Measurements from ENCODE around the gene RFX2. TPM values are rescaled to one million over a fixed set of nuclear protein-coding genes. Genes with fewer than 3 reads are reported as not detected.

The RFX2 gene
- total RNA-seq, 6 experiments from 2014 or later, result 6.3 to 9.5 (median 6.9) TPM

DNA sequence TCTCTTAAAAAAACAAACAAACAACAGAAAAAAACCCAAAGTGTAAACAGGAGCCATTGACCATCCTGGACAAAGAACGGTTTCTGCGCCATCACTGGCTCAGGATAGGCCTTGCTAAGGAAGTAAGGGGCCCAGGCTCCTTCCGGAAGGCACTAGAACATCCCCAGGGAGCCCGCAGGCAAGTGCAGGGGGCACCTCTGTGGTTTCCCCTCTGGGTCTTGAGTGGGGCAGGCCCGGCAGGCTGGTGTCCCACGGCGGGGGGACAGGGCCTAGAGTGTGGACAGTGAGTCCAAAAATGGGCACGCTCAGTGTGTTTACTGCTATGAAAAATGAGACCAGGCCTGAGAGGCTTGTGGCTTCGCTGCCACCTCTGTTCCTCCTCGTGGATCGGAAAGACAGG lies 117.5 kb downstream of the RFX2 start:
- Mint-ChIP-seq H3K4me1 (ENCODE audit: low read depth) (peaks cover 12% of the 10 kb centered on the region), H3K27ac (no peak overlapping the region), H3K9me3 (no peaks in the 10 kb centered on the region), H3K27me3 (ENCODE audit: insufficient read depth) (peaks cover 5% of the 10 kb centered on the region), H3K36me3 (ENCODE audit: low read depth) (peaks cover 8% of the 10 kb centered on the region; the same call in 1 of the 2 replicates), H3K4me3 (no peak overlapping the region)
- no peak for DNase-seq
- TF ChIP-seq, protein P1, sequence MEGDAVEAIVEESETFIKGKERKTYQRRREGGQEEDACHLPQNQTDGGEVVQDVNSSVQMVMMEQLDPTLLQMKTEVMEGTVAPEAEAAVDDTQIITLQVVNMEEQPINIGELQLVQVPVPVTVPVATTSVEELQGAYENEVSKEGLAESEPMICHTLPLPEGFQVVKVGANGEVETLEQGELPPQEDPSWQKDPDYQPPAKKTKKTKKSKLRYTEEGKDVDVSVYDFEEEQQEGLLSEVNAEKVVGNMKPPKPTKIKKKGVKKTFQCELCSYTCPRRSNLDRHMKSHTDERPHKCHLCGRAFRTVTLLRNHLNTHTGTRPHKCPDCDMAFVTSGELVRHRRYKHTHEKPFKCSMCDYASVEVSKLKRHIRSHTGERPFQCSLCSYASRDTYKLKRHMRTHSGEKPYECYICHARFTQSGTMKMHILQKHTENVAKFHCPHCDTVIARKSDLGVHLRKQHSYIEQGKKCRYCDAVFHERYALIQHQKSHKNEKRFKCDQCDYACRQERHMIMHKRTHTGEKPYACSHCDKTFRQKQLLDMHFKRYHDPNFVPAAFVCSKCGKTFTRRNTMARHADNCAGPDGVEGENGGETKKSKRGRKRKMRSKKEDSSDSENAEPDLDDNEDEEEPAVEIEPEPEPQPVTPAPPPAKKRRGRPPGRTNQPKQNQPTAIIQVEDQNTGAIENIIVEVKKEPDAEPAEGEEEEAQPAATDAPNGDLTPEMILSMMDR (IDR thresholded peaks at IDR 0.05), result no peak

DNA sequence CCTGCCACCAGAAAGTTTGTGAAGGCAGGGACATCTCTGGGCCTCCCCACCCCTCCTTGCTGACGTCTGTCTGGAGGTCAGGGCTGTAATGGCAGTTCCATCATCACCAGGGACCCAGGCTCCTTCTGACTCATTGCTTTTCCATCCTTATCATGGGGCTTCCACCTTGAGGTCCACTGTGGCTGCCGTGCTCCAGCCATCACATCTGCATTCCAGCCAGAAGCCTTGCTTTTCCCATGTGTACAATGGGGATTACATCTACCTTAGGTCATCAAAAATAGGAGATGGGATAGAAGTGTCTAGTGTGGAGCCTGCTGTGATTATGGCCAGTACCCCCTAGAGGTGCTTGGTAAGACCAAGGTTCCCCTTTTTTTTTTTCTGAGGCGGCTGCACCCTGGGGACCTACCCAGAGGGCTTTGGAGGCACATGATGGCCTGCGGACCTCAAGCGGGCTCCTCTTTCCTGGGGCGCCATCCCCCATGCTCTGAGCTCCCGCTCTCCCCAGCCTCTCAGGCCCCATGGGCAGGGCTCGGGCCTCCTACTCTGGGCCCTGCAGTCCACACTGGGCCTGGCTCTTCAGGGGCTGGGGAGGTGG lies 119.0 kb downstream of the RFX2 start:
- TF ChIP-seq, protein P1 (IDR thresholded peaks at IDR 0.05), result no peak
- H3K36me3 Mint-ChIP-seq (ENCODE audit: low read depth), result peaks cover 4% of the 10 kb centered on the region; the same call in 1 of the 2 replicates
- no peak overlapping the region for H3K4me3 Mint-ChIP-seq
- H3K27ac Mint-ChIP-seq, result no peak overlapping the region
- peaks cover 22% of the 10 kb centered on the region for H3K4me1 Mint-ChIP-seq (ENCODE audit: low read depth)
- no peak for DNase-seq
- H3K9me3 Mint-ChIP-seq, result no peaks in the 10 kb centered on the region
- H3K27me3 Mint-ChIP-seq (ENCODE audit: insufficient read depth), result peaks cover 5% of the 10 kb centered on the region

GRCh38 chr19:5990289-5990797 lies 120.0 kb downstream of the RFX2 start:
- peaks cover 5% of the 10 kb centered on the region for H3K27me3 Mint-ChIP-seq (ENCODE audit: insufficient read depth)
- DNase-seq, result no peak
- H3K9me3 Mint-ChIP-seq, result no peaks in the 10 kb centered on the region
- TF ChIP-seq, protein P1 (IDR thresholded peaks at IDR 0.05), result no peak
- peaks cover 4% of the 10 kb centered on the region; the same call in 1 of the 2 replicates for H3K36me3 Mint-ChIP-seq (ENCODE audit: low read depth)
- peaks cover 26% of the 10 kb centered on the region for H3K4me1 Mint-ChIP-seq (ENCODE audit: low read depth)
- no peak overlapping the region for H3K4me3 Mint-ChIP-seq
- no peak overlapping the region for H3K27ac Mint-ChIP-seq

DNA sequence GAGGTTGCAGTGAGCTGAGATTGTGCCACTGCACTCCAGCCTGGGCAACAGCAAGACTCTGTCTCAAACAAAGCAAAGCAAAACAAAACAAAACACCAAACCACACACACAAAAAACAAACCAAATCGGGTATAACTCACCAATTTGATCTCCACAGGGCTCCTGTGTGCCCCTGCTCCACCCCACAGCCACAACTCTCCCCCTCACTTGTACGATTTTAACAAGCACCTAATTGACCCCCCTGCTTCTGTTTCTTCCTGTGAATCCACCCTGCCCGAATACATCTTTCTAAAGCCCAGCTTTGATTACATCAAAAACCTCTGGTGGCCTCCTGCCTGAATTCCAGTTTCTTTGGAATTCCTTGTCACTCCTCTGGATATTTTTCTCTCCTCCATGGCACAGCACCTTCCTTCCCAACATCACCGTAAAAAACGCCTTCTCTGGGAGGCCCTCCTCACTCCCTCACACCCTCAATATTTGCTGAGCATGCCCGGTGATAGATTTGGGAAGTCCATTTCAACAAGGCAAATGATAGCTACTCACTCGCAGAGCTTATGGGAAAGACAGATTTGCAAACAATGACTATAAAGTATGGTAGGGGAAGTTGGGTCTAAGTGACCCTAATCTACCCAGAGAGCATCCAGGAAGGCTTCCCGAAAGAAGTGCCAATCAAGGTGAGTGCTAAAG lies 120.8 kb downstream of the RFX2 start:
- peaks cover 4% of the 10 kb centered on the region; the same call in 1 of the 2 replicates for H3K36me3 Mint-ChIP-seq (ENCODE audit: low read depth)
- H3K27ac Mint-ChIP-seq, result no peak overlapping the region
- no peaks in the 10 kb centered on the region for H3K9me3 Mint-ChIP-seq
- peaks cover 34% of the 10 kb centered on the region for H3K4me1 Mint-ChIP-seq (ENCODE audit: low read depth)
- TF ChIP-seq, protein P1 (IDR thresholded peaks at IDR 0.05), result no peak
- no peak overlapping the region for H3K4me3 Mint-ChIP-seq
- H3K27me3 Mint-ChIP-seq (ENCODE audit: insufficient read depth), result peaks cover 2% of the 10 kb centered on the region
- no peak for DNase-seq

GRCh38 chr19:5988517-5989387 lies 121.5 kb downstream of the RFX2 start:
- Mint-ChIP-seq H3K4me1 (ENCODE audit: low read depth) (peaks cover 37% of the 10 kb centered on the region), H3K9me3 (no peaks in the 10 kb centered on the region), H3K27ac (no peak overlapping the region)

More at GRCh38 chr19:5988517-5989387, 121.5 kb downstream of the RFX2 start:
- H3K27me3 Mint-ChIP-seq (ENCODE audit: insufficient read depth), result peaks cover 2% of the 10 kb centered on the region
- DNase-seq, result no peak
- TF ChIP-seq, protein P1 (IDR thresholded peaks at IDR 0.05), result no peak
- peaks cover 4% of the 10 kb centered on the region; the same call in 1 of the 2 replicates for H3K36me3 Mint-ChIP-seq (ENCODE audit: low read depth)
- H3K4me3 Mint-ChIP-seq, result no peak overlapping the region

All from HFFc6 (cell line).